BLaER1 treated with 17β-estradiol and CSF1 and Interleukin-3, amounts not matched to agents 10 nM and 100 nM (cell line): ENCODE results near the gene BCL11B.
A peak's percentile ranks its signal among the peaks of the same experiment; 100 is the strongest.

Experiments used
- H3K27ac ChIP-seq, 11 experiments: shearing (Covaris generic); formaldehyde crosslinking; 2 replicates each; pipeline ENCODE4 v1.8.1; 2022
- H3K27me3 ChIP-seq, 11 experiments: shearing (Covaris generic); formaldehyde crosslinking; 2 replicates each; pipeline ENCODE4 v1.8.1; 2022
- H3K36me3 ChIP-seq, 11 experiments: shearing (Covaris generic); formaldehyde crosslinking; 2 replicates each; pipeline ENCODE4 v1.8.1; 2022
- H3K4me1 ChIP-seq, 10 experiments: shearing (Covaris generic); formaldehyde crosslinking; 2 replicates each; pipeline ENCODE4 v1.8.1; 2022
- H3K4me2 ChIP-seq, 11 experiments: shearing (Covaris generic); formaldehyde crosslinking; 2 replicates each; pipeline ENCODE4 v1.8.1; 2022
- H3K4me3 ChIP-seq, 10 experiments: shearing (Covaris generic); formaldehyde crosslinking; 2 replicates each; pipeline ENCODE4 v1.8.1; 2022
- H3K9ac ChIP-seq, 11 experiments: shearing (Covaris generic); formaldehyde crosslinking; 2 replicates each; pipeline ENCODE4 v1.8.1; 2022
- H3K9me3 ChIP-seq, 11 experiments: shearing (Covaris generic); formaldehyde crosslinking; replicated peaks in 1 of 11; 2 replicates each; pipeline ENCODE4 v1.8.1; 2022
- H4K20me1 ChIP-seq, 11 experiments: shearing (Covaris generic); formaldehyde crosslinking; 2 replicates each; pipeline ENCODE4 v1.8.1; 2022
- Cebpa-rat ChIP-seq, 11 experiments: shearing (Covaris generic); IDR thresholded peaks; 2 replicates each; pipeline ENCODE4 v1.8.1; 2022

BCL11B gene

GRCh38 chr14:99316281-99317163 is 44.5 kb upstream of the BCL11B start:
- no peak overlapping the region for H3K4me2 ChIP-seq
- H3K4me1 ChIP-seq, result peaks cover 0 to 14% (median 4%) of the 10 kb centered on the region in 10 experiments; a peak in 11 of 20 replicates

DNA sequence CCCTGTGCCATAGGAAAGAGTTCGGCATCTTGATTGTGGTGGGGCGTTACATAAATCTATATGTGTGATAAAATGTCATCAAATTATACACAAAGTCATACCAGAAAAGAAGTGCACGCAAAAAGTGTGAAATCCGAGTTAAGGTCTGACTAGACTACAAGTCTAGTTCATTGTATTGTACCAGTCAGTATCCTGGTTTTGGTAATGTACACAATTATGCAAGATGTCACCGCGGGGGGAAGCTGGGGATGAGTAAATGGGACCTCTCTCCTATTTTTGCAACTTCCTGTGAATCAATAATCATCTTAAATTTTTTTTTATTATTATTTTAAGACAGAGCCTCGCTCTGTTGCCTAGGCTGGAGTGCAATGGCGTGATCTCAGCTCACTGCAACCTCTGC is 43.2 kb upstream of the BCL11B start:
- Histone ChIP-seq H4K20me1 (no peaks in the 10 kb centered on the region), H3K4me1 (peaks cover 0 to 14% (median 4%) of the 10 kb centered on the region in 10 experiments; a peak in 11 of 20 replicates), H3K27ac (no peak overlapping the region), H3K27me3 (no peaks in the 10 kb centered on the region), H3K4me3 (no peak overlapping the region), H3K36me3 (no peaks in the 10 kb centered on the region), H3K9ac (no peak overlapping the region), H3K4me2 (peak overlapping the region in 5 of 11 experiments; percentile 20 to 49 (median 38); a peak in 10 of 22 replicates), H3K9me3 (peaks cover 0 to 14% (median 7%) of the 10 kb centered on the region in 11 experiments; a peak in 8 of 22 replicates)
- TF ChIP-seq Cebpa-rat (IDR thresholded peaks at IDR 0.05), result no peak

More at GRCh38 chr14:99316281-99317163, 44.5 kb upstream of the BCL11B start:
- Histone ChIP-seq H3K9me3 (peaks cover 0 to 6% (median 0%) of the 10 kb centered on the region in 11 experiments; a peak in 1 of 22 replicates), H4K20me1 (no peaks in the 10 kb centered on the region), H3K4me3 (no peak overlapping the region), H3K36me3 (no peaks in the 10 kb centered on the region), H3K27ac (no peak overlapping the region), H3K9ac (no peak overlapping the region), H3K27me3 (no peaks in the 10 kb centered on the region)
- TF ChIP-seq Cebpa-rat (IDR thresholded peaks at IDR 0.05), result no peak

DNA sequence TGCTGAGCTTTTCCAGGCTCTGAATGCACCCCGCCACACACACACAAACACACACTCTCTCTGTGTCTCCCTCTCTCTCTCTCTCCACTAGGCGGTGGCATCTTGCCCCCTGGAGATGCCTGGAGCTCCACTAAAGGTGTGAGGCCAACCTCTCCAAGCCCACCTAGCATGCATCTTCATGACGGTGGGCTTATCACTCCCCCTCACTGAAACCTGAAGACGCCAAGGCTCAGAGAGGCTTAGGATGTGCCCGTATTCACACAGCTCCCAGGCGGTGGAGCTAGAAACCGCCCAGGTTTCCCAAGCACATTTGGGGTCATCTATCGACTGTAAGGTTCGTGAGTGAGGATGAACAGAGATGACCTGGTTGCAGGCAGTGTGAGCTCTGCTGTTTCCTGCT is 42.6 kb upstream of the BCL11B start:
- no peak overlapping the region for H3K27ac ChIP-seq
- peaks cover 0 to 14% (median 4%) of the 10 kb centered on the region in 10 experiments; a peak in 11 of 20 replicates for H3K4me1 ChIP-seq

DNA sequence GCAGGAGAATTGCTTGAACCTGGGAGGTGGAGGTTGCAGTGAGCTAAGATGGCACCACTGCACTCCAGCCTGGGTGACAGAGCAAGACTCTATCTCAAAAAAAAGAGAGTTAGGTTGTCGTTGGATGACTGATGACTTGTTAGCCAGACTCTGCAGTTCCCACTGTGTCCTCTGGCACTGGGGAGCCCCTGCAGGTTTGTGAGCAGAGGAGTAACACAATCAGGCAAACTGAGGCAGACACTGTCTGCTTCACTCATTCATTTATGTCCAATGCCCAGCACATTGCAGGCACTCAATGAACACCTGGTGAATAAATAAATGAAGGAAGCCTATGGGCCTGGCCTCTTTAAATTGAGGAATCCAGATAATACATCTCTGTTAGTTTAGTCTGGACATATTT is 41.2 kb upstream of the BCL11B start:
- H3K9me3 ChIP-seq, result peaks cover 0 to 14% (median 7%) of the 10 kb centered on the region in 11 experiments; a peak in 8 of 22 replicates
- no peak overlapping the region for H3K9ac ChIP-seq
- H3K4me3 ChIP-seq, result no peak overlapping the region
- no peak overlapping the region for H3K4me2 ChIP-seq
- no peak overlapping the region for H3K27ac ChIP-seq
- H4K20me1 ChIP-seq, result no peaks in the 10 kb centered on the region
- TF ChIP-seq Cebpa-rat (IDR thresholded peaks at IDR 0.05), result no peak
- H3K36me3 ChIP-seq, result no peaks in the 10 kb centered on the region
- H3K4me1 ChIP-seq, result peaks cover 0 to 14% (median 4%) of the 10 kb centered on the region in 10 experiments; a peak in 11 of 20 replicates
- H3K27me3 ChIP-seq, result no peaks in the 10 kb centered on the region

More for the DNA sequence above, 42.6 kb upstream of the BCL11B start:
- Histone ChIP-seq H3K4me2 (peak overlapping the region in 5 of 11 experiments; percentile 20 to 49 (median 38); a peak in 8 of 22 replicates), H3K4me3 (no peak overlapping the region), H3K9ac (no peak overlapping the region), H3K27me3 (no peaks in the 10 kb centered on the region), H4K20me1 (no peaks in the 10 kb centered on the region), H3K9me3 (peaks cover 0 to 14% (median 7%) of the 10 kb centered on the region in 11 experiments; a peak in 8 of 22 replicates), H3K36me3 (no peaks in the 10 kb centered on the region)
- TF ChIP-seq Cebpa-rat (IDR thresholded peaks at IDR 0.05), result no peak

DNA sequence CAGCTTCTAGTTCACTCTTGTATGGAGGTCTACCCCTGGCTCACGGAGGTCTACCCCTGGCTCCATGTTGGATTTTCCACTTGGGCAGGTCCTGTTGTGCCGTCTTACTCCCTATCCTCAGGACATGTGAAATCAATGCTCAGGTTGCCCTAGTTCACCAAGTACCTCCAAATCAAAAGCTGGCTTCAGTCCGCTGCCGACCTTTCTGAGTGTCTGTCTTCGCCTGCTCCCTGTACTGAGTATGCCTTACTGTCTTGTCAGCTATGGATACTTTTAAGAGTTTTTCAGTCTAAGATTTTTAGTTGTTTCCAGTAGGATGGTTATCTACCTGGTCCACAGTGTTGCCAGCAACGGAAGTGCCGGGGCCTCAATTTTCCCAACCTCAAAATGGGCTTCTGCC is 40.1 kb upstream of the BCL11B start:
- Histone ChIP-seq H3K9ac (no peak overlapping the region), H3K36me3 (no peaks in the 10 kb centered on the region), H3K27ac (no peak overlapping the region), H3K9me3 (peaks cover 0 to 14% (median 7%) of the 10 kb centered on the region in 11 experiments; a peak in 8 of 22 replicates), H3K27me3 (no peaks in the 10 kb centered on the region), H3K4me2 (no peak overlapping the region), H3K4me1 (peaks cover 0 to 14% (median 4%) of the 10 kb centered on the region in 10 experiments; a peak in 11 of 20 replicates), H4K20me1 (no peaks in the 10 kb centered on the region), H3K4me3 (no peak overlapping the region)
- TF ChIP-seq Cebpa-rat (IDR thresholded peaks at IDR 0.05), result no peak

DNA sequence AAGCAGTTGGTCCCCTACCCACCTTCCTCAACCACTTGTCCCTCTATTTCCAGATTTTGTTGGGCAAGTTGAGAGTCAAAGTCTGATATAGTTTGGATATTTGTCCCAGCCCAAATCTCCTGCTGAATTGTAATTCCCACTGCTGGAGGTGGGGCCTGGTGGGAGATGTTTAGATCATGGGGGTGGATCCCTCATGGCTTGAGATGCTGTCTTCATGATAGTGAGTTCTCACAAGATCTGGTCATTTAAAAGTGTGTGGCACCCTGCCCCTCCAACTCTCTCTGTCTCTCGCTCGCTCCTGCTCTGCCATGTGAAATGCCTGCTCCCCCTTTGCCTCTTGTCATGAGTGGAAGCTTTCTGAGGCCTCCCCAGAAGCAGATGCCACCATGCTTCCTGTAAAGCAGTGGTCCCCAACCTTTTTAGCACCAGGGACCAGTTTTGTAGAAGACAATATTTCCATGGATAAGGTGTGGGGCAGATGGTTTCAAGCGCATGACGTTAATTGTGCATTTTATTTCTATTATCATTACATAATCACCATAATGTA is 37.3 kb upstream of the BCL11B start:
- Histone ChIP-seq H3K27ac (no peak overlapping the region), H3K36me3 (no peaks in the 10 kb centered on the region), H3K4me3 (no peak overlapping the region), H3K9ac (no peak overlapping the region), H4K20me1 (no peaks in the 10 kb centered on the region), H3K4me2 (no peak overlapping the region), H3K27me3 (no peaks in the 10 kb centered on the region), H3K9me3 (peaks cover 0 to 14% (median 7%) of the 10 kb centered on the region in 11 experiments; a peak in 8 of 22 replicates), H3K4me1 (no peaks in the 10 kb centered on the region)
- no peak for TF ChIP-seq Cebpa-rat (IDR thresholded peaks at IDR 0.05)

DNA sequence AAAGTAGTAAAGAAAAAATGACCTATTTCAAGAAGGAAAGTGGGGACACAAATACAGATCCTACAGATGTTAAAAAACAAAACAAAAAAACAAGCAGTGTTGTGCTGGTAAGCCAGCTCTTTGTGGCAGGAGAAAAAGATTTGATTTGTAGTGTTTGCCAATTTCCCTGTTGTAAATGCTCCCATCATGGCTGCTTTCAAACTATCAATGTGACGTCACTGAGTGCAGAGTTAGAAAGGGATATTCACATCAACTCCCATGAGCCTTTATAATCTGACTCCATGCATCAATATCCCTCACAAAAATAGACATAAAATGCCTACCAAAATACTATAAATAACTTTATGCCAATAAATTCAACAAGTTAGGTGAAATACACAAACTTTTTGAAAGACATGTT is 32.2 kb upstream of the BCL11B start:
- H3K4me3 ChIP-seq, result no peak overlapping the region
- H3K4me1 ChIP-seq, result no peaks in the 10 kb centered on the region
- peaks cover 0 to 6% (median 0%) of the 10 kb centered on the region in 11 experiments; a peak in 3 of 22 replicates for H3K9me3 ChIP-seq
- H3K9ac ChIP-seq, result no peak overlapping the region
- no peak overlapping the region for H3K27ac ChIP-seq
- no peaks in the 10 kb centered on the region for H3K27me3 ChIP-seq
- TF ChIP-seq Cebpa-rat (IDR thresholded peaks at IDR 0.05), result no peak
- H3K4me2 ChIP-seq, result no peak overlapping the region
- H4K20me1 ChIP-seq, result no peaks in the 10 kb centered on the region
- no peaks in the 10 kb centered on the region for H3K36me3 ChIP-seq

DNA sequence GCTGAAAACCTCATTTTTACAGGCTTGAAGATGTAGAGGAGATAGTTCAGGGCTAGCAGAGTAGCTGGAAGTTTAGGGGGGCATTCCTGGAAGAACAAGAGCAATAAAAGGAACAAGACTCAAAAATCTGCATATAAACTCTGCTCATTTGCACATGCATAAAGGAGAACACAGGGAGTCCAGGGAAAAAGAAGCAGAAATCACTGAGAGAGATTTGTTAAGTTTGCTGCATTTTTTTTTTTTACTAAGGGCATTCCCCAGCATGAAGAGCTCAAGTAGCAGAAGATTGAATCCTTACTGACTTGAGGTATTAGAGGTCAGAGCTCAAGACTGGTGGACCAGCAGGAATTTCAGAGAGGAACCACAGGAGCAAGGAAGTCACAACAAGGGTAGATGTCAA is 28.2 kb upstream of the BCL11B start:
- no peaks in the 10 kb centered on the region for H3K27me3 ChIP-seq
- no peak overlapping the region for H3K4me3 ChIP-seq
- peaks cover 13 to 37% (median 24%) of the 10 kb centered on the region in 11 experiments; a peak in 21 of 22 replicates for H3K9me3 ChIP-seq
- H3K4me2 ChIP-seq, result no peak overlapping the region
- H3K36me3 ChIP-seq, result no peaks in the 10 kb centered on the region
- H4K20me1 ChIP-seq, result no peaks in the 10 kb centered on the region
- H3K4me1 ChIP-seq, result no peaks in the 10 kb centered on the region
- no peak overlapping the region for H3K9ac ChIP-seq
- no peak overlapping the region for H3K27ac ChIP-seq
- TF ChIP-seq Cebpa-rat (IDR thresholded peaks at IDR 0.05), result no peak

DNA sequence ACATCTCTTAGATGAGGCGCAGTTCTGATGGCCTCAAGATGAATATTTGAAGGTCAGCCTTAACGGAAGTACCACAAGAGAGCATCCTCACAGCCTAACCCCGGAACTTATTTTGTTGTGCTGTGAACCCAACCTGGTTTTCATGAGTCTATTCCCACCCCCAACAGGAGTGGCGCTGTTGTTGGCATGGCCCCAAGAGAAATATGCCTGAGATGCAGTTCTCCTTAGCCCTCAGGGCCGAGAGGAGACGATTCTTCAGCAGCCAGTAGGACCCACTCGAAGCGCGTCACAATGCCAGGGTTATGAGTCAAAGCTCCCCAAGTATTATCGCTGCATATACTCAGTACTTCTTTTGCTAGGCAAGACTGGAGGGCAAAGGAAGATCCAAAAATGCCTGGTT is 24.5 kb upstream of the BCL11B start:
- H3K27me3 ChIP-seq, result no peaks in the 10 kb centered on the region
- H3K36me3 ChIP-seq, result no peaks in the 10 kb centered on the region
- no peak overlapping the region for H3K9ac ChIP-seq
- H3K4me1 ChIP-seq, result no peaks in the 10 kb centered on the region
- no peak for TF ChIP-seq Cebpa-rat (IDR thresholded peaks at IDR 0.05)
- no peak overlapping the region for H3K4me2 ChIP-seq
- H3K4me3 ChIP-seq, result no peak overlapping the region
- no peaks in the 10 kb centered on the region for H4K20me1 ChIP-seq
- no peak overlapping the region for H3K27ac ChIP-seq
- H3K9me3 ChIP-seq, result peaks cover 13 to 37% (median 24%) of the 10 kb centered on the region in 11 experiments; a peak in 21 of 22 replicates
